NCI-H1048 (cell line): Measurements from ENCODE around the gene CEP85.

ENCODE experiments used
- DNase-seq: peaks from one replicate; lab custom pipeline; 2025; lab: John Stamatoyannopoulos, UW

The CEP85 gene, protein sequence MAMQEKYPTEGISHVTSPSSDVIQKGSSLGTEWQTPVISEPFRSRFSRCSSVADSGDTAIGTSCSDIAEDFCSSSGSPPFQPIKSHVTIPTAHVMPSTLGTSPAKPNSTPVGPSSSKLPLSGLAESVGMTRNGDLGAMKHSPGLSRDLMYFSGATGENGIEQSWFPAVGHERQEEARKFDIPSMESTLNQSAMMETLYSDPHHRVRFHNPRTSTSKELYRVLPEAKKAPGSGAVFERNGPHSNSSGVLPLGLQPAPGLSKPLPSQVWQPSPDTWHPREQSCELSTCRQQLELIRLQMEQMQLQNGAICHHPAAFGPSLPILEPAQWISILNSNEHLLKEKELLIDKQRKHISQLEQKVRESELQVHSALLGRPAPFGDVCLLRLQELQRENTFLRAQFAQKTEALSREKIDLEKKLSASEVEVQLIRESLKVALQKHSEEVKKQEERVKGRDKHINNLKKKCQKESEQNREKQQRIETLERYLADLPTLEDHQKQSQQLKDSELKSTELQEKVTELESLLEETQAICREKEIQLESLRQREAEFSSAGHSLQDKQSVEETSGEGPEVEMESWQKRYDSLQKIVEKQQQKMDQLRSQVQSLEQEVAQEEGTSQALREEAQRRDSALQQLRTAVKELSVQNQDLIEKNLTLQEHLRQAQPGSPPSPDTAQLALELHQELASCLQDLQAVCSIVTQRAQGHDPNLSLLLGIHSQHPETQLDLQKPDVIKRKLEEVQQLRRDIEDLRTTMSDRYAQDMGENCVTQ

DNA sequence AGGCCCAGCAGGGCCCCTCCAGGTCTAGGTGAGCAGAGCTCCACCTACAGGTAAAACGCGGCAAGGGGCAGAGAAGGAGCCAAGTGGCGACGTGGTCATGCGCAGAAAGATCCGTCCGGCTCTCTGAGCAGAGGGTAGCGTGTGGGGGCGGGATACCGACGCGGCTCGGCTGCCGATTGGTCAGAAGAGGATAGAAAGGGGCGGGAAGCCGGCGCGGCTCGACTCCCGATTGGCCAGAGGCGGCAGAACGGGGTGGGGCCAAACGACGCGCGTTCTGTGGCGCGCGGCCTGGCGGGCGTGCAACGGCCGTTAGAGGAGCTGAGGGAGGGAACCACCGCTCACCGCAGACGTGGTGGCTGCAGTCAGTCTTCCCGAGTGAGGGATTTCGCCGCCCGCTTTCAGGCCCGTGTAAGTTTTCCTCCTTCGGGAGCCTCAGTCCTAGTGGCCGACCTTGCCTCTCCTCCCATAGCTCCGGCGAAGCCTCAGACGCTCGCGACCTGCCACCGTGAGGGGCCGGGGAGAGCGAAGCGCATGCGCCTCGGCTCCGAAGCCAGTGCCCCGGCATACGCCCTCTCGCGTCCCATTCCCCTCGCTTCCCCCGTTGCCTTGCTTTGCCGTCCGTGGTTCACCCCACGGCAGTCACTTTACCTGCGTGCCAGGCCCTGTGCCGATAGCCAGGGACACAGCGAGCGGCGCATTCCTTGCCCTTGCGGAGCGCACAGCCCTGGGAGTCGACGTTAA is at the start of gene CEP85:
TSS of gene CEP85 (plus strand) at position 298 of the 741 bp plus-strand sequence. CDS start 5,584 bp downstream, outside the sequence.
- DNase-seq = peak; percentile 93

DNA sequence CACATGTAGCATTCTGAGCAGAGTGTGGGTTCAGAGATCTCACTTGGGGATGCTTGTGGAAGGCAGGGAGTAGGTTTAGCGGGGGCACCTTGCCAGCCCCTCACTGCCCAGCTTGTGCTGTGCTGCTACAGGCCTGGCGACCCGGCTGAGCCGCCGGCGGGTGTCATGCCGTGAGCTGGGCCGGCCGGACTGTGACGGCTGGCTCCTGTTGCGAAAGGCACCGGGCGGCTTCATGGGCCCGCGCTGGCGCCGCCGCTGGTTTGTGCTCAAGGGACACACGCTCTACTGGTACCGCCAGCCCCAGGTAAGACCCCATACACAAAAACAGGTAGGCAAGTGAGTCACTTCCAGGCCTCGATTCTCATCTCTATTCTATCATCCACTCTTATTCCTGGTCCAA is 49.1 kb upstream of the CEP85 start:
- DNase-seq = no peak

DNA sequence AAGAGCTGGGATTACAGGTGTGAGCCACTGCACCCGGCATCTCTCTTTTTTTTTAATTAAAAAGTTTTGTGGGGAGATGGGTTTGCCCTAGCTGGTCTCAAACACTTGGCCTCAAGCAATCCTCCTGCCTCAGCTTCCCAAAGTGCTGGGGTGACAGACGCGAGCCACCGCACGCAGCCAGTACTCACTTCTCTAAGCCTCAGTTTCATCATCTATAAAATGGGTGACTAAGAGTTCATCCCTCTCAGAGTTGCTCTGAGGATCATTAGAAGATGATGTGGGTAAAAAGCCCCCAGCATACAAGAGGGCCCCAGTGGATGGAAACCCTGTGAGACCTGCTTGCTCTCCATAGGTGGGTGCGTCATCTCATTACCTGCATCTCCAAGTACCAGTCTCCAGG is 46.1 kb upstream of the CEP85 start:
- no peak for DNase-seq

DNA sequence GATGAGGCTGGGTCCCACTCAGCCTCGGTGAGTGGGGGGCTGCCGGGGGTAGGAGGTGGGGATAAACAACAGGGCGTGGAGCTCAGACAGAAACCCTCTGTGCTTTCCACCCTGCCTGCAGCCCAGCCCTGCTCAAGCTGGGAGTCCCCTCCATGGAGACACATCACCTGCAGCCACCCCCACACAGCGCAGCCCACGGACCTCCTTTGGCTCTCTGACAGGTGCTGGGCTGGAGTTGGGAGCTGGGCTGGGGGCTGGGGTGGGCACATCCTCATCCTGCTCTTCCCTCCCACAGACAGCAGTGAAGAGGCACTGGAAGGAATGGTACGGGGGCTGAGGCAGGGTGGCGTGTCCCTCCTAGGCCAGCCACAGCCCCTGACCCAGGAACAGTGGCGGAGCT is 45.5 kb upstream of the CEP85 start:
- DNase-seq = no peak

DNA sequence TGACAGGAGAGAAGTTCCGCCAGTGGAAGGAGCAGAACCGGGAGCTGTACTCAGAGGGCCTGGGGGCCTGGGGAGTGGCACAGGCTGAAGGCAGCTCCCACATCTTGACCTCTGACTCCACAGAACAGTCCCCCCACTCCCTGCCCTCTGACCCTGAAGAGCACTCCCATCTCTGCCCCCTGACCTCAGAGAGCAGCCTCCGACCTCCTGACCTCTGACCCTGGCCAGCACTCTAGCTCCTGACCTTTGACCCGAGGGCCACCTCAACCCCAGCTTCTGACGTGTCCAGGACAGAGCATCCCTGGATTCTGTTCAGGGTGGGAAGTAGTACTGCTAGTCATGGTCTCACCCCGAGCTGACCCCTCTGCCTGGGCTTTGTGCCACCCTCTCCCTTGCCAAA is 44.7 kb upstream of the CEP85 start:
- DNase-seq = no peak

DNA sequence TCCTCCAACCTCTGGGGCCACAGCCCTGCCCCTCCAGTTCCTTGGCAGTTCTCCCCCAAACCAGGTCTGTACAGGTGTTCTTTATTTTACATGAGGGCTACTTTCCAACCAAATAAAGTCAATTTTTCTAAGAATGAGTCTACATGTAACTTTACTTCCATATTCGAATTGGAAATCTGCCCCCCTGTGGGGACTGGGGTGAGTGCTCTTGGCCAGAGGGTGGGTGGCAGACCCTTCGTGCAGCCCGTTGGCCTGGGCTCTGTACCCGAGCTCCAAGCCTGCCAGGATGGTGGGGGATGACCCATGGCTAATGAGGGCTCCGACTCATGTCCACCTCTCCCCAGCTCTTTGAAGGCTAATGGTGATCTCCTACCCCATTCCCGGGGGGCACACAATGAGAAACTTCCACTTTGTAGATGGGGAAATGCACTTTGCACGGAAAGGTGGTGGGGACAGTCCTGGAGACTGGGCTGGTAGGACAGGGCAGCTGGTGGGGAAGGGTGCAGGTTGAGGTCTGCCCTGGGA is 44.2 kb upstream of the CEP85 start:
- no peak for DNase-seq

DNA sequence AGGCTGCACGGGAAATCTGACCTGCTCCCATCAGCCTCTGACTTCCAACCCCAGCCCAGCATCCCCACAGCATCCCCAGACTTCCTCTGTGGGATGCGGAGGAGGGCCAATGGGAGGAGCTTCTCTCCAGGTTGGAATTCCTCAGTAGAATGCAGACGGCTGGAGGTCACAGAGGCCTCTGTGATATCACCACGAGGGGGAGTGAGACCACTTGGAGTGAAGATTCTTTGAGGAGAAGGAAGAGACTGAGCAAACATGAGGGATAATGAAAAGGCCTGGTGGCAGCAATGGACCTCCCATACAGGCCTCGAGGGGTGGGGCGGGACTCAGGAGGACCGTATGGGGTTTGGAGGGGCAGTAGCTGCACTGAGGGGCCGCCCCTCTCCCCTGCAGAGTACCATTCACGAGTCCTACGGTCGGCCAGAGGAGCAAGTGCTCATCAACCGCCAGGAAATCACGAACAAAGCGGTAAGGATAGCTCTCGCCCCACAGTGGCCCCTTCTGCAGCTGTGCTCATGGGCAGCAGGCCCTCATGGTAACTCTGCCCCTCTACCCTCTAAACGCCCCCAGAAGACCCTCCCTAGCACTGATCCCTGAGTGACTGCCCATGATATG is 43.5 kb upstream of the CEP85 start, which contains the start of gene CATSPER4:
TSS of gene CATSPER4 (plus strand) at position 230 of the 615 bp plus-strand sequence. CDS start at position 256, 26 bp downstream.
- DNase-seq = no peak

DNA sequence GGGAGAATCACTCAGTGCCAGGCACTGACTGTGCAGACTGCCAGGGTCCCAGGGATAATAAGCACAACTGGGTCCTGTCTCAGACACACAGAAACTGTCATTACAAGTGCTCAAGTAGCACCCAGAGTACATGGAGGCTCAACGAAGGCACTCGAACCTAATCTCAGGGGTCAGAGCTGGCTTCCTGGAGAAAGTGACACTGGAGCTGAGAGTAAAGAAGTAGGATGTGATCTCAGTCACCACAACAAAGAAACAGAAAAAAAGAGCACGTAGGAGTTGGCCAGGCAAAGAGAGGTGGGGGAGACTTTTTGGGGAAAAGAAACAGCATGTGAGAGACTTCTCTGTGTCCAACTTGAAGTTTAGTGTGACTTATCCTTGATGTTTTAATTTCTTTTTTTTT is 42.3 kb upstream of the CEP85 start:
- DNase-seq = no peak

DNA sequence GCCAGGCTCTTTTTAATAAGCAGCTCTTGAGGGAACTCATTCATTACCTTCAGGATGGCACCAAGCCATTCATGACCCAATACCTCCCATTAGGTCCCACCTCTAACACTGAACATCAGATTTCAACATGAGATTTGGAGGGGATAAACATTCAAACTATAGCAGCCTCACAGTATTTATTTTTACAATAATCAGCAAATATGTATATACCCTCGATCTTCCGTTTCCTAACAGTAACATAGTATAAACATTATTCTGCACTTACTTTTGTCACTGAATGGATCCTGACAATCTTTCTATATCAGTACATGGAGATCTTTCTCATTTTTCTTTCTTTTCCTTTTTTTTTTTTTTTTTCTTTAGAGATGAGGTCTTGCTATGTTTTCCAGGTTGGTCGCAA is 38.2 kb upstream of the CEP85 start:
- no peak for DNase-seq

DNA sequence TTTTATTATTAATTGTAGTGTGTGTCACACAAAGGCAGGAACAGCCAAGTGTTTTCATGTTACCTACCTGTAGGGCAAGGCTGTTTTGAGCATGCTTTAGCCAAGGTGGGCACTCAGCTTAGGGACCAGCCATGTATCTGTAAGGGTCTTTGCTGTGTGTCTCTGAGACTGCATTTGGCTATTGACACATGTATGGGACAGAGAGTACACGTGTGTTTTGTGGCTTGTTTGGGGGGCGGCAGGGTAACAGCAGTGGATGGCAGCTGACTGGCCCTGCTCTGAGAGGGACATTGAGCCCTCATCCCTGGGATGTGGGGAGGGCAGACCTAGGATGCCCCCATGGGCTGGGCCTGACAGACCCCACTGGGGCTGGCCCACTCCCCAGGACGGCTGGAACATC is 36.7 kb upstream of the CEP85 start:
- no peak for DNase-seq

DNA sequence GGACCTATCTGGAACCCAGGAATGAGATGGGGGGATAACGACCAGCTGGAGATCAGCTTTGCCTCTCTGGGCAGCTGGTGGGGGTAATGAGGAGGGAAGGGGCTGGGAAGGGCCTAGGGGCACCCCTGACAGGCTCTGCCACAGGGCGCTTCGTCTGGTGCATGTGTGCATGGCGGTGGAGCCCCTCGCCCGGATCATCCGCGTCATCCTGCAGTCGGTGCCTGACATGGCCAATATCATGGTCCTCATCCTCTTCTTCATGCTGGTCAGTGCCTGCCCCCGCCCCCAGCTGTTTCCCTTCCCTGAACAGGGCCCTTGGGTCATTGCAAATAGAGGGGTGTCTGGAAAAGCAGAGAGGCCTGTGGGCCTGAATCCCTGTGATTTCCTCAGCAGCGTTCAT is 36.2 kb upstream of the CEP85 start:
- DNase-seq = no peak

DNA sequence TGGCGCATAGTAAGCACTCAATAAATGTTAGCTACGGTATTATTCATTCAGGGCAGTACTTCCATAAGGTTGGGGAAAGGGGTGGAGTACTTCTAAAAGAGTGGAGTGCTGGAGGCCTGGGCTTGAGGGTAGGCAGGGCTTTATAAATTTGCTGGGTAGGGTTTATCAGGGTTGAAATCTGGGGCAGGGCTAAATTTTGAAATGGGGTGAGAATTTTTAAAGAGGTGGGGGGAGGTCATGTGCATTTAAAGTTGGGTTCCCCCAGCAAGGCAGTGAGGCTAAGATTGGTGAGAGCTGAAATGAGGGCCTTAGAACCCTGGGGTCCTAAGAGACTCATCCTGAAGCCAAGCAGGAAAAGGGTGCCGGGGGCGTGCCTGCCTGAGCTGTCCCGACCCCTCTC is 33.6 kb upstream of the CEP85 start:
- DNase-seq = no peak

DNA sequence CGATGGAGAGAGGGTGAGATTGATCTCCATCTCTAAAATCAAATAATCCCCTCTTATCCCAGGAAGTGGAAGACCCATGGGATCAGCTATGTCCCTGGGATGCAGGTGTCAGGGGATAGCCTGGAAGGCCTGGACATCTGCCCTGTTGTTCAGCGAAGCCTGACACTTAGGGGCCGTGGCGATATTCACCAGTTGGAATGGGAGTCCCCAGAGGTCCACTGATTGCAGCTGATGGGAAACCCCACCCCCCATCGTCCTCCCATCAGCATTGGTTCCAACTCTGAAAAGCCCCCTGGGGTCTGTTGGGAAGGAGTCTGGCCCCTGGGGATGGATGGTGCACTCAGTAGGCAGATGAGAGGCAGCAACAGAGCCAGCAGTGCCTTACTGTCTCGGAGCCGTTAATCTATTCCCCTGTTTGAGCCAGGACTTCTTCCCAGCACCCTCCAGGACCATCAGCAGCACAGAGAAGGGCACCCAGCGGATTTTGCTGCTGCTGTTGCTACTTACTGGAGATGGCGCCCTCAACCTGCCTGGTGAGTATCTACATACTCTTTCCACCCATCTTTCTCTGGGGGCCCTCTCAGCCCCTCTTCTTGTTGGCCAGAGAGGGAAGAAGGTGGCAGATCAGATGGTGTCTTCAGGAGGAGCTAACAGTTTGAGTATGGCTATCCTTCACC is 30.2 kb upstream of the CEP85 start:
- no peak for DNase-seq

DNA sequence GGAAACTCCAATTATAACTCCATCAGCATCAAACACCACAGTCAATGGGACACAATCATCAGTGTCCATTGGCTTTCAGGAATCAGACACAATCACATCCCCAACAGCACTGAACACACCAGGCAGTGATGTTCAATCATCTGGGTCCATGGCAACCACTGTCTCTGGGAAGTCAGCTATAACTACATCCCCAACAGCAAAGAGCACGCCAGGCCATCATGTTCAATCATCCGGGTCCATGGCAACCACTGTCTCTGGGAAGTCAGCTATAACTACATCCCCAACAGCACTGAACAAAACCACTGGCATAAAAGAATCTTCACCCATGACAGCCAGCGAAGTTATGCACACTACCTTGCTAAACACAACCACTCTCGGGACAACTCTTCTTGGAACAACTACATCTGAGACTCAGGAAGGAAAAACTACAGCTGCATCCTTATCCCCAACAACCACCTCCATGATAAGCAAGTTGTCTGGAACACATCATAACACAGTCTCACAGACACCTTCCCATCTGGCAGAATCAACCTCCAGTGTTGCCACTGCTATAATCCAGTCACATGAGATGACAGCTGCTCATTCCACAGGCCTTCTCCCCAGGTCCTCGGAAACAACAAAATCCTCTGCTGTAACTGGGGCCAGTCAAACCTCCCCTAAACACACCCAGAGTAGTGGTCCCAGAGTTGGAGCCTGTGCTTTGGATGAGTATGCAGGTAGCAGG is 23.7 kb upstream of the CEP85 start:
- no peak for DNase-seq

DNA sequence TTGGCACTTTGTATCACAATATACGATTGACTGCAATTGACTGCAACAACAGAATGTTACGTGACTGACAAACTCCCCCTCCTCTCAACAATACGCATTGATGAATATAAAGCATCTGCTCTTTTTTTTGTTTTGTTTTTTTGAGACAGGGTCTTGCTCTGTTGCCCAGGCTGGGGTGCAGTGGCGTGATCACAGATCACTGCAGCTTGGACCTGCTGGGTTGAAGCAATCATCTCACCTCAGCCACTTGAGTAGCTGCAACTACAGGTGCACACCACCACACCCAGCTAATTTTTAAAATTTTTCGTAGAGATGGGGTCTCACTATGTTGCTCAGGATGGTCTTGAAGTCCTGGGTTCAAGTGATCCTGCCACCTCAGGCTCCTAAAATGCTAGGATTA is 21.3 kb upstream of the CEP85 start:
- no peak for DNase-seq

DNA sequence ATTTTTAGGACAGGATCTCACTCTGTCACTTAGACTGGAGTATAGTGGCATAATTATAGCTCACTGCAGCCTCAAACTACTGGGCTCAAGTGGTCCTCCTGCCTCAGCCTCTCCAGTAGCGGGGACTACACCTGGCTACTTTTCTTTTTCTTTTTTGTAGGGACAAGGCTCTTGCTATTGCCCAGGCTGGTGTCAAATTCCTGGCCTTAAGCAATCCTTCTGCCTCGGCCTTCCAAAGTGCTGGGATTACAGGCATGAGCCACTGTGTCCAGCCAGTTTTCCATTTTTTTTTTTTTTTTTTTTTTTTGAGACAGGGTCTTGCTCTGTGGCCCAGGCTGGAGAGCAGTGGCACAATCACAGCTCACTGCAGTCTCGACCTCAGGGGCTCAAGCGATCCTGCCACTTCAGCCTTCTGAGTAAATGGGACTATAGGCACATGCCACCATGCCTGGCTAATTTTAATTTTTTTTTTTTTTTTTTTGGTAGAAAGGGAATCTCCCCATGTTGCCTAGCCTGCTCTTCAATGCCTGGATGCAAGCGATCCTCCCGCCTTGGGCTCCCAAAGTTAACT is 20.6 kb upstream of the CEP85 start:
- DNase-seq = no peak

DNA sequence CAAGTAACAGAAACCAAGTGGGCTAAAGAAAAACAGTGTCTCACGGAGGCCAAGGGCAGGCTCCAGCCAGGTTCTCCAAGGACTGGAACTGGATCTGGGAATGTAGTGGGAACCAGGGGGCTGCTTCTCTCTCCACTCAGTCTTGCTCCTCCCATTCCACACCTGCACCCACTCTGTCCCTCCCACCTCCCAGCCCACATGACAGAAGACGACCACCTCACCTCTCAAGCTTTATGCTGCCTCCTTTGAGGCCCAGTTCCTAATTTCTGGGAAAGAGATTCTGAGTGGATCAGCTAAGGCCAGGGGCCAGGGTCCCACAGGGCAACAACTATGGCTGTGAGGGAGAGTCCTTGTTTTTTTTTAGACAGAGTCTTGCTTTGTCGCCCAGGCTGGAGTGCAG is 18.8 kb upstream of the CEP85 start:
- no peak for DNase-seq

DNA sequence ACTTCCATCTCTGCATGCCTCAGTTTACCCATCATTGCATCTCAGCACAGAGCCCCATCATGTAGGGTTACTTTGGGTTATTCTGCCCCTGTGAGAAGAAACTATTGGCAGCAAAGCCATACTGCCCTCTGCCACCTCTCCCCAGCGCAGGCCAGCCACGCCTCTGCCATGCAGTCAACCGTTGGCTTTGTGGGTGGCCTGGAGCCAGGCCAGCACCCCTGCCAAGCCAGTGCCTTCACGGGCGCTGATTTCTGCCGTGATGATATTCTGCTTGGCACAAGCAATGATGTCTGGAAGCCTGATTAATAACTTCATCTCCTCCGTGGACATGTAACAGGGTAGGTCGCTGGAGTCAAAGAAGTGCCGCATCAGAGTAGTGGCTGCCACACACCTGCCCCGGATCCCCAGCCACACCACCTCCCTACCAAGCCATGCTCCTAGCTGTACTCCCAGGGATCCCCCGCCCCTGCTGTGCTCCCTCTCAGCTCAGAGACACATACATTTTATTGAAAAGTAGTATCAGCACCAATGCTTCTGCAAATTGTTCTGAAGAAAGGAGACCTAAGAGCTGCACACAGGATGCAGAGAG is 15.0 kb upstream of the CEP85 start:
- no peak for DNase-seq

DNA sequence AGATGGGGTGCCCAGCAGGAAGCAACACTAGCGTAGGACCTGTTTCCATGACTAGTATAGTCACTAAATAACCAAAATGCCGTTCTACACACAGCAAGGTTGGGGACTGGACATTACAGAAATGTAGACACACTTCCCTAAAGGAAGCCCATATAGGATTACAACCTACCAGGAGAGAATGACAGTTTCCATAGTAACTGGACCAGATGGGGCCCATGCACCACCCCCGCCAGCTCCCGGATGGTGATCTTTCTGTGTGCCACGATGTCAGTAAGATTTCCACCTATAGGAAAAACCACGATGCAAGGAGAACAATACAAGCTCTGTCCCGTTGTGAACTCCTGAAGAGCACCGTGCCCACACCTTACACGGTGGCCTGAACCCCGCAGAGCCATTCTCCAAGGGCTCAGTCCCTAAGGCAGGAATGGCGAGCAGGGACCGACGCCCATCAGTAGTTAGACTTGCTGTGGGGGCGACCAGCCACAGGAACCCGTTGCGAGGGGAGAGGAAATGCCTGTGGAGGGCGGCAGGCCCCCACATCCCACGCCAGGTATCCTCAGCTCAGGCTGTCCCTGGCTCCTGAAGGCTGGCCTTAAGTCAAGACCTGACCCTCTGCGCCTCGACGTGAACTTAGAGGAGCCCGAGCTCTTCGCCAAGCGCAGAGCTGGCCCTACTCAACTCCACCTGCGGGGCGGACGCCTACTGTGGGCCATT is 13.6 kb upstream of the CEP85 start:
- no peak for DNase-seq
